GM18951 (cell line): ENCODE data around the gene HOXC5.

Experiments used
- POLR2A ChIP-seq: IDR thresholded peaks from 4 replicates; pipeline ENCODE4 v1.6.1; 2011; ENCODE audit warnings: mild to moderate bottlenecking; ENCODE audit not compliant: insufficient read length, insufficient read depth; ENCODE audit errors: extremely low read depth
- in situ Hi-C: fragments of 300-500 bp; cut with MboI; formaldehyde crosslinking; loops from one replicate; pipeline ENCODE4 v1.12.0; 2022; ENCODE audit warnings: low sequenced_read_pairs, mixed read lengths, inconsistent platforms; ENCODE audit not compliant: unreplicated experiment

The HOXC5 gene

GRCh38 chr12:54032627-54033100 lies at the start of gene HOXC5:
TSS of gene HOXC5 (plus strand) at chr12:54033050. CDS start at chr12:54033123, 73 bp downstream.
- TF ChIP-seq POLR2A = no peak
- in situ Hi-C loops = loop anchor here (5.0 kb wide), 1 partner anchor 160 kb away; no protein-coding TSS in a partner anchor

DNA sequence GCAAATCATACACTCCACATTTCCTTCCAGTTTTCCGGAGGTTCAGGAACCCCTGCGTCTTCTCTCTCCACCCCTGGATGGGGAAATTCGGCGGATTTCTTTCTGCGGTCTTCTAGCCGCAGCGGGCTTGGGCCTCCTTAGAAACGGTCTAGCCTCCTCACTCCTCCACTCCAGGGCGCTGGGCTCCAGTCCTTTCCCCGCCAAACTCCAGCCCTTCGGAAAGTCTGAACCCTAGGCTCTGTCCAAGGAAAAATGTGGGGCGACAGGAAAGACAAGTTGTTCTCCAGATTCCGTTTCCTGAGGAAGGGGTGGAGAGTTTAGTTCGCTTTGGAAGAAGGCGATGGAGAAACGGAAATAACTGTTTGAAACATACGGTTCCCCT lies 49.3 kb upstream of the HOXC5 start:
- TF ChIP-seq POLR2A = no peak
- in situ Hi-C loops = no loop called here

DNA sequence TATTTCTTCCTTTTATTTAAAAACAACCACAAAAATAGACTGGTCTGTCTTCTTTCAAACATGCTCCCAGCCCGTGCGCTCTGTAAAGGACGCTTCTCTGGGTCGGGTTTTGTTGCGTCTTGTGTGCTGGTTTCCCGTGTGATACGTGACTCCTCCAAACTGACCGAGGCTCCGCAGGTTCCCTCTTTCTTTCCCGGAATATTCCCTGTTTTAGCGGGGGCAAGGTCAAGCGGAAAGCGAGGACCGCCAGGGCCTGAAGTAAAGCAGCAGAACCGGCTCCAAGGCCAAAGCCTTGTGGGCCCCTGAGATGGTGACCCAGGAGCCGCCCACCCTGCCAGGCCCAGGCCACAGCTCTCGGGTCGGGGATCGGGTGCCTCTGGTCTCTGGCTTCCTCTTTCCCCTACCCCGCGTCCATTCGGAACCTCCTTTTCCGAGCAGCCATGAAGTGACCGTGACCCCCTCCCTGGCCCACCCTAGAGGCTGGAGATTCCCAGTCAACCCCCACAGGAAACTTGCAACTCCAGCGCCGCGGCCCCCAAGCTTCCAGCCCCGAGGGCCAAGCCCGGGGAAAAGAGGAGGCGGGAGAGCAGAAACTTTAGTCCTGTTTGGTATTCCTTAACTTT lies 48.8 kb upstream of the HOXC5 start:
- in situ Hi-C loops = no loop called here
- TF ChIP-seq POLR2A = no peak

DNA sequence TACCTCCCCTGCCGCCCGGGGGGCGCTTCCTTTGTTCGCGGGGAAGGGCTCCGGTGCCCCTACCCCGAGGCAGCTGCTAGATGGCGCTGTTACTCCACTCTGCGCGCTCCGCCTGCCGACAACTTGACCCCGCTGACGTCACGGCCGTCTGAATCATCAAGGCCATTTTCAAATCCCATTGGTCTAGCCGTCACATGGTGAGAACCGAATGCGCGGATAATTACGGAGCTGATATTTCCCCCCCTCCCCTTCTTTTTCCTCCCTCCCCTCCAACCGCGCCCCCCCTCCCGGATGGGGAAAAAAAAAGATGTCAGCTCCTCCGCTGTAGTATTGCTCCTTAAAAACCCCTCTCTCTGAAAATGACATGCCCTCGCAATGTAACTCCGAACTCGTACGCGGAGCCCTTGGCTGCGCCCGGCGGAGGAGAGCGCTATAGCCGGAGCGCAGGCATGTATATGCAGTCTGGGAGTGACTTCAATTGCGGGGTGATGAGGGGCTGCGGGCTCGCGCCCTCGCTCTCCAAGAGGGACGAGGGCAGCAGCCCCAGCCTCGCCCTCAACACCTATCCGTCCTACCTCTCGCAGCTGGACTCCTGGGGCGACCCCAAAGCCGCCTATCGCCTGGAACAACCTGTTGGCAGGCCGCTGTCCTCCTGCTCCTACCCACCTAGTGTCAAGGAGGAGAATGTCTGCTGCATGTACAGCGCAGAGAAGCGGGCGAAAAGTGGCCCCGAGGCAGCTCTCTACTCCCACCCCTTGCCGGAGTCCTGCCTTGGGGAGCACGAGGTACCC lies 47.8 kb upstream of the HOXC5 start, which contains the start of gene HOXC10:
HOXC10 (plus strand) TSS at position 246 of the 791 bp plus-strand sequence; CDS start at position 360, 114 bp downstream.
- in situ Hi-C loops = no loop called here
- TF ChIP-seq POLR2A = no peak

DNA sequence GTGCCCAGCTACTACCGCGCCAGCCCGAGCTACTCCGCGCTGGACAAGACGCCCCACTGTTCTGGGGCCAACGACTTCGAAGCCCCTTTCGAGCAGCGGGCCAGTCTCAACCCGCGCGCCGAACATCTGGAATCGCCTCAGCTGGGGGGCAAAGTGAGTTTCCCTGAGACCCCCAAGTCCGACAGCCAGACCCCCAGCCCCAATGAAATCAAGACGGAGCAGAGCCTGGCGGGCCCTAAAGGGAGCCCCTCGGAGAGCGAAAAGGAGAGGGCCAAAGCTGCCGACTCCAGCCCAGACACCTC lies 47.2 kb upstream of the HOXC5 start:
- in situ Hi-C loops = no loop called here
- no peak for TF ChIP-seq POLR2A

GRCh38 chr12:53985994-53986685 lies 46.7 kb upstream of the HOXC5 start:
- TF ChIP-seq POLR2A = no peak
- in situ Hi-C loops = no loop called here

- in situ Hi-C loops = no loop called here
Measured at GRCh38 chr12:53986686-53987483, 46.0 kb upstream of the HOXC5 start.

DNA sequence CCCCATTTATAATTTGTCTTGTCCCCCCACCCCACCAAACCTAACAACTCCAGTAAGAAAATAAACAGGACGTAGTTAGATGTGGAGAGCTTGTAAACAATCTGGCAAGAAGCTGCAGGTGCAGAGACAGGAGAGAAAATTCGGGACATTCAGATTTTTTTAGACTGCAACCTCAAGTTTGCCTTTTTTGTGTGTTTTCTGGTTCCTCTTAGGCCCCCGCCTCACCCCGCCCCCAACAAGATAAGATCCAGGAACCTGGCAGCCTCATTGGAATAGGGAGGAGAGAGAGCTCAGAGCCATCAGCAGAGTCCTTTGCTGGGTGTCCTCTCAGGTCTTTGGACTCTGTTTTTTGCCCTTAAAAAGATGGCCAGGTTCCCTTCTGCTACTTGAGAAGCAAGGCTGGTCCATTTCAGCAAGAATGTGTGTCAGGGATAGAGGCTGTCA lies 45.0 kb upstream of the HOXC5 start:
- no peak for TF ChIP-seq POLR2A
- in situ Hi-C loops = no loop called here

More at GRCh38 chr12:53986686-53987483, 46.0 kb upstream of the HOXC5 start:
- no peak for TF ChIP-seq POLR2A

- no peak for TF ChIP-seq POLR2A
- in situ Hi-C loops = no loop called here
Measured at GRCh38 chr12:53988541-53989226, 44.2 kb upstream of the HOXC5 start.

GRCh38 chr12:53989227-53990113 lies 43.4 kb upstream of the HOXC5 start:
- TF ChIP-seq POLR2A = no peak
- in situ Hi-C loops = no loop called here

- TF ChIP-seq POLR2A = no peak
- in situ Hi-C loops = no loop called here
Measured at GRCh38 chr12:53990311-53991076, 42.4 kb upstream of the HOXC5 start.
